GM19239 (cell line): ENCODE results near the gene LIAS.
"Not testable (repeated sequence)": the region's sequence is repeated elsewhere in the genome, so short reads cannot be mapped to it uniquely, and the experiment has no call there.

ENCODE experiments used
- DNase-seq: peaks from one replicate; pipeline ENCODE4 v3.0.0; 2011; ENCODE audit warnings: low spot score; ENCODE audit not compliant: insufficient read length
- FAIRE-seq: peaks from 2 replicates; lab custom pipeline; 2011; peaks lifted over from hg19 to GRCh38; lab: Jason Lieb, UNC

Gene LIAS

DNA sequence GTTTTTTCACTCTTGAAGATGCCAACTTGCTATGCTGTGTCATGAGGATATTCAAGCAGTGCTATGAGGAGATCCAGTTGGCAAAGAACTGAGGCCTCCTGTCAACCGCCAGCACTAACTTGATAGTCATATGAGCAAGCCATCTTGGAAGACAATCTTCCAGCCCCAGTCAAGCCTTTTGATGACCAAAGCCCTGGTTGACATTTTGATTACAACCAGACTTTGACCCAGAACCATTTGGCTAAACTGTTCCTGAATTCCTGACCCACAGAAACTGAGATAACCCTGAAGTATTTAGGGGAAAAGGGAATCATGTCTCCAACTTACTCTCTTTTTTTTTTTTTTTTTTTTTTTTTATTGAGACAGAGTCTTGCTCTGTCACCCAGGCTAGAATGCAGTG, 35.5 kb downstream of the LIAS start:
- FAIRE-seq (no peak), DNase-seq (no peak)

- no peak for DNase-seq
- FAIRE-seq = no peak
These were observed 36.8 kb downstream of the LIAS start for GRCh38 chr4:39495446-39496213.

GRCh38 chr4:39497909-39498726, 39.3 kb downstream of the LIAS start:
- FAIRE-seq (no peak), DNase-seq (no peak)

GRCh38 chr4:39498727-39499020, 39.8 kb downstream of the LIAS start:
- DNase-seq (no peak), FAIRE-seq (no peak)

GRCh38 chr4:39502019-39502663, 43.3 kb downstream of the LIAS start:
- DNase-seq (no peak), FAIRE-seq (peak; percentile 52)

- not testable (repeated sequence) for FAIRE-seq, DNase-seq
These were observed 43.8 kb downstream of the LIAS start for GRCh38 chr4:39502664-39503035.

DNA sequence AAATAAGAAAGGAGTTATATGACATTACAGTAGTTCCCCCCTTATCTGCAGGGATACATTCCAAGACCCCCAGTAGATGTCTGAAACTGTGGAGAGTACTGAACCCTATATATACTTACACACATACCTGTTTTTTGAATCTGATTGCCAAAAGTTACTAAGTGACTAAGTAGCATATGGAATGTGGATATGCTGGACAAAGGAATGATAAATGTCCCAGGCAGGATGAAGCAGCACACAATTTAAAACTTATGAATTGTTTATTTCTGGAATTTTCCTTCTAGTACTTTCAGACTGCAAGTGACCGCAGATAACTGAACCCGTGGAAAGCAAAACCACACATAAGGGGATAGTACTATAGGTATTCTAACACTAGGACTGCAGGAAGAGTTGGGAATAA, 45.7 kb downstream of the LIAS start:
- FAIRE-seq (no peak), DNase-seq (no peak)

DNA sequence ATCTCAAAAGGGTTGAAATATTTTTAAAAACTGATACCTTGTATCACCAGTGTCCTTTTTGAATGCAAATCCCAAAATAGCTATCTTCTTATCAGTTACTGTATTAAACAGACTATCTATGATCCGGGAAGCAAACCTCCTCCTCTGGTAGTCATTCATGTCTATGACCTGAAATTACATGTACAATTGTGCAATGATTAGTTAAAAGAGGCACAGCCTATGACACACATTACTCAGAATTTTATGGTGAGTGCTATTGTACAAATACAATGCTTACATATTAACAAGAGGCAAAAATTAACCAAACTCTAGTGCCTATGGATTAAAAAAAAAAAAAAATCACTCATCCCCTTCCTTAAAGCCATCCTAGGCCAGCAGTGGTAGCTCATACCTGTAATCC, 46.7 kb downstream of the LIAS start:
- FAIRE-seq = no peak
- DNase-seq = no peak

DNA sequence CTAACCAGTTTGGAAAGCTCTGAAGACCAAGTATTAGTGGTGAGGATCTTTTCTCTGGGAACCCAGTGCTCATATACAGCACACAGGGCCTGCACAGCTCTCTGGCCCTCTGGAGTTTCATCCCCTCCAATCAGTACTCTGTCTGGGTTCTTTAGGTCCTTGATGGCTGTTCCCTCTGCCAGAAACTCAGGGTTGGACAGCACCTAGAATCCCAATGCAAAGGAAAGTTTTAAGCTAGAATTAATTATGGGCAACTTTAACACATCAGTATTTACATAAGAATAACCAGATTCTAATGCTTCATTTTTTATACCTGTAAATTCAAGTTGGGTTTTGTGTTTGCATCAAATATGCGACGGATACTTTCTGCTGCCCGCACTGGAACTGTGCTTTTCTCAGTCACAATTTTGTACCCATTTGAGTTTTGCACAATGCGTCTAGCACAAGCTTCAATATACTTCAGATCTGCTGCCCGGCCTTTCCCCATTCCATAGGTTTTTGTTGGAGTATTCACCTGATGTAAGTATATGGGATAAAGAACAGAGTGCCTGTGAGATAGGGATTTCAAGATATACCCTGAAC, 51.6 kb downstream of the LIAS start:
- no peak for DNase-seq
- no peak for FAIRE-seq

- FAIRE-seq, DNase-seq: not testable (repeated sequence)
These were observed 55.4 kb downstream of the LIAS start for GRCh38 chr4:39514266-39514665.

GRCh38 chr4:39514888-39515401, 56.1 kb downstream of the LIAS start:
- no peak for DNase-seq
- FAIRE-seq = peak; percentile 81

GRCh38 chr4:39515669-39516401, 57.0 kb downstream of the LIAS start:
- not testable (repeated sequence) for FAIRE-seq, DNase-seq

DNA sequence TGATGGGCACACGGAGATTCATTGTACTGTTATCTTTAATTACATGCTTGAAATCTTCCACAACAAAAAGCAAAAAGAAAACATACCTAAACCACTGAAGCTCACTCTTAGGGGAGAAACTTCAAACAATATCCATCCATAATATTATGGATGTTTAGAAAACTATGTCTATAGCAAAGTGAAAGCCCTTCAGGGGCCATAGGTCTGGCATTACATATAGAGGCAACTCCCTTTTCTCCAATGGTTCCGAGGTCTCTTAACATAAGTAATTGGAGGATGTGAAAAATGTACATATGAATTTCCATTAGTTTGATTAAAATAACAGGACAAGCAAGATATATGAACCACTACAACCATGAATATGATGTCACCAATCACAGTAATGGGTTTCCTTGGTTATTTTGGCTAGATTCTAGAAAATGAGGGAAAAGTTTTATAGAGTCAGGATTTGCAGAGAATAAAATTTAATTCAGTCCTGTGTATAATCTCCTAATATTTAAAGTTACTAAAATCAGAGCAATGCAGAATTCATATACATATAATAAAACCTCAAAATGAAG, 57.6 kb downstream of the LIAS start:
- DNase-seq (no peak), FAIRE-seq (no peak)

DNA sequence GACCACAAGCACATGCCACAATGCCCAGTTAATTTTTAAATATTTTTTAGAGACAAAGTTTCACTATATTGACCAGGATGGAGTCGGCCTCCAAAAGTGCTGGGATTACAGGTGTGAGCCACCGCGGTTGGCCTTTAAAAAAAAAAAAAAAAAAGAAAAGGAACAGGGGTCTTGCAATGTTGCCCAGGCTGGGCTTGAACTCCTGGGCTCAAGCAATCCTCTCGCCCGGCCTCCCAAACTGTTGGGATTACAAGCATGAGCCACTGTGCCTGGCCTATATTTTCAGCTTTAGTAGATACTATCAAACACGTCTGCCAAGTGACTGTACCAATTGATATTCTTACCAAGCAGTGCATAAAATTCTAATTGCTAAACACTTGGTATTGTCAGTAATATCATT, 59.6 kb downstream of the LIAS start:
- FAIRE-seq (no peak), DNase-seq (no peak)

GRCh38 chr4:39521253-39521919, 62.5 kb downstream of the LIAS start:
- FAIRE-seq = no peak
- DNase-seq = no peak

- FAIRE-seq = no peak
- no peak for DNase-seq
These were observed 63.2 kb downstream of the LIAS start for GRCh38 chr4:39522068-39522467.

- FAIRE-seq = no peak
- no peak for DNase-seq
These were observed 65.5 kb downstream of the LIAS start for GRCh38 chr4:39524161-39524957.
